ENCODE data around the gene ATG9B.
A peak's percentile ranks its signal among the peaks of the same experiment; 100 is the strongest.
"Not testable (repeated sequence)": the region's sequence is repeated elsewhere in the genome, so short reads cannot be mapped to it uniquely, and the experiment has no call there.

The ATG9B gene

GRCh38 chr7:151020231-151020630 is 4.1 kb downstream of the ATG9B start:
- no peak for DNase-seq
- in situ Hi-C loops (cut with MboI; ENCODE audit: low pct_unique_long_range_greater_than_20kb, low sequenced_read_pairs), result no loop called here

GRCh38 chr7:151019130-151019447 is 5.2 kb downstream of the ATG9B start:
- no peak for DNase-seq

DNA sequence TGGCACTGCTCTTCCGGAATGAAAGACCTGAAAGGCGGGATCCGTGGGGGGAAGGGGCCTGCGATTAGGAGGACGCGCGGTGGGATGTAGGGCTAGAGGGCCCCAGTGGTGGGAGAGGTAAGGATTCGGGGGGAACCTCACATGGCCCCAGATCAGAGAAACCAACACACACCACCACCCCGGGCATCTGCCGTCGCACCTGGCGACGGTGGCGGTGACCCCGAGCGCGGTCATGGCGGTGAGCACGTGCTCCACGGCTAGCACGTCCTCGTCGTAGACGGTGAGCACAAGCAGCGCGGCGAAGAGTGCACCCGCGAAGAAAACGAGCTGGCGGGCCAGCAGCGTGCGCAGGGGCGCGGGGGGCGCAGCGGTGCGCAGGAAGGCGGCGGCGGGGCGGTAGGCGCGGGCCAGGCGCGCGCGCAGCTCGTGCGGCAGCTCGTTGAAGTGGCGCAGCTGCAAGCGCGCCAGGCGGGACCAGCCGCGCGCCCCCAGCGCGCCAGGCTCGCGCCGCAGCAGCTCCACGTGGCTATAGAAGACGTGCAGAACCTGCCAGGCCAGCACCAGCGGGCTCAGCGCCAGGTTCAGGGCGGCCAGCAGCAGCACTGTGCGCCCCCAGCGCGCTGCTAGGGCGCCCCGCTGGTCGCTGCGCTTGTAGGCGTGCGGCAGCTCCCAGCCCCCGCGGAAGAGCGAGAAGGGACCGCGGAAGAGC is 5.7 kb downstream of the ATG9B start:
- DNase-seq, result no peak
- in situ Hi-C loops (cut with MboI; ENCODE audit: low pct_unique_long_range_greater_than_20kb, low sequenced_read_pairs), result no loop called here

More at GRCh38 chr7:151019130-151019447, 5.2 kb downstream of the ATG9B start:
- in situ Hi-C loops (cut with MboI; ENCODE audit: low pct_unique_long_range_greater_than_20kb, low sequenced_read_pairs), result no loop called here

DNA sequence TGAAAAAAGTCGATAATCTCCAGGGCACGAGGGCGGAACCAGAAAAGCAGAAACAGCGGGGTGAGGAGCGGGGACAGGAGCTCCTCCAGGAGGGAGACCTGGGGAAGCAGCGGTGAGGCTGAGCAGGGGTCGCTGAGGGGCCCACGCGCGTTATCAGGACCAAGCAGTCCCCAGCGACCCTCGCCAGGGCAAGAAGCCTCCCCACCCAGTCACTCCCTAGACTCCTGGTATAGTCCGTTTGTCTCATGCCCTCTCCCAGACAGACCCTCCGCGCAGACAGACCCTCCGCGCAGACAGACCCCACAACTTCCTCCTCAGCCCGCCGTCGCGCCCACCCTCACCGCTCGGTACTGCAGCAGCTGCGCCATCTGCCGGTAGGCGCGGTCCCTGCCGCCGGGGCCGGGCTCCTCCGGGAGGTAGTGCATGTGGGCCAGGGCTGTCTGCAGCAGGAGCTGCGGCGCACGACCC is 6.3 kb downstream of the ATG9B start:
- in situ Hi-C loops (cut with MboI; ENCODE audit: low pct_unique_long_range_greater_than_20kb, low sequenced_read_pairs), result no loop called here
- peak; percentile 86 for DNase-seq

GRCh38 chr7:151017370-151017952 is 6.8 kb downstream of the ATG9B start:
- in situ Hi-C loops (cut with MboI; ENCODE audit: low pct_unique_long_range_greater_than_20kb, low sequenced_read_pairs), result no loop called here
- no peak for DNase-seq

GRCh38 chr7:151016942-151017341 is 7.4 kb downstream of the ATG9B start:
- DNase-seq, result no peak
- in situ Hi-C loops (cut with MboI; ENCODE audit: low pct_unique_long_range_greater_than_20kb, low sequenced_read_pairs), result no loop called here

DNA sequence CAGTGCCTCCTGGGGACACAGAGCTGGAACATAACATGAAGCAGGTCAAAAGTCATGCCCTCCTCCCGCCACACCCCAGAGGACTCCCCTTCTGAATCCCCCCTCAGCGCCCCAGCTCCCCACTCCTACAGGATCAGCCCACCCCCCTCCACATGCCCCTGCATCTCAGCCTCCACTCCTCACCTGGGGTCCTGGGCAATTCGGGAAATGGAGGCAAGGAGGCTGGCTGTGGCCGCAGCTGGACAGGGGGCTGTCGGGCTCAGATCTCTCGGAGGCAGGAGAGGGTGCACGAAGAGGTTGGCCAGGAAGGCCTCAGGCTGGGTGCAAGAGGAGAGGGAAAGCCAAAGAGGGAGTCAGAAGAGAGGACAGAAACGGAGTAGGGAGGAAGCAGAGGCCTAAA is 7.8 kb downstream of the ATG9B start:
- in situ Hi-C loops (cut with MboI; ENCODE audit: low pct_unique_long_range_greater_than_20kb, low sequenced_read_pairs), result no loop called here
- no peak for DNase-seq

- in situ Hi-C loops (cut with MboI; ENCODE audit: low pct_unique_long_range_greater_than_20kb, low sequenced_read_pairs), result no loop called here
- DNase-seq, result no peak
Observed at GRCh38 chr7:151015967-151016366, 8.3 kb downstream of the ATG9B start.

- in situ Hi-C loops (cut with MboI; ENCODE audit: low pct_unique_long_range_greater_than_20kb, low sequenced_read_pairs), result no loop called here
- DNase-seq, result no peak
Observed at GRCh38 chr7:151014950-151015349, 9.3 kb downstream of the ATG9B start.

DNA sequence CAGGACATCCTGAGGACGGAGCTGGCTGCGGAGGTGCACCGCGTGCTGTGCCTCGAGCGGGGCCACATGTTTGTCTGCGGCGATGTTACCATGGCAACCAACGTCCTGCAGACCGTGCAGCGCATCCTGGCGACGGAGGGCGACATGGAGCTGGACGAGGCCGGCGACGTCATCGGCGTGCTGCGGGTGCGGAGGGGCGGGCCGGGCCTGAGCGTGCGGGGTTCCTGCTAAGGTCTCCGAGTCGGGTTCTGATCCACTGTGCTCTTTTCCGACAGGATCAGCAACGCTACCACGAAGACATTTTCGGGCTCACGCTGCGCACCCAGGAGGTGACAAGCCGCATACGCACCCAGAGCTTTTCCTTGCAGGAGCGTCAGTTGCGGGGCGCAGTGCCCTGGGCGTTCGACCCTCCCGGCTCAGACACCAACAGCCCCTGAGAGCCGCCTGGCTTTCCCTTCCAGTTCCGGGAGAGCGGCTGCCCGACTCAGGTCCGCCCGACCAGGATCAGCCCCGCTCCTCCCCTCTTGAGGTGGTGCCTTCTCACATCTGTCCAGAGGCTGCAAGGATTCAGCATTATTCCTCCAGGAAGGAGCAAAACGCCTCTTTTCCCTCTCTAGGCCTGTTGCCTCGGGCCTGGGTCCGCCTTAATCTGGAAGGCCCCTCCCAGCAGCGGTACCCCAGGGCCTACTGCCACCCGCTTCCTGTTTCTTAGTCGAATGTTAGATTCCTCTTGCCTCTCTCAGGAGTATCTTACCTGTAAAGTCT is 10.4 kb downstream of the ATG9B start:
- DNase-seq, result no peak
- in situ Hi-C loops (cut with MboI; ENCODE audit: low pct_unique_long_range_greater_than_20kb, low sequenced_read_pairs), result no loop called here

DNA sequence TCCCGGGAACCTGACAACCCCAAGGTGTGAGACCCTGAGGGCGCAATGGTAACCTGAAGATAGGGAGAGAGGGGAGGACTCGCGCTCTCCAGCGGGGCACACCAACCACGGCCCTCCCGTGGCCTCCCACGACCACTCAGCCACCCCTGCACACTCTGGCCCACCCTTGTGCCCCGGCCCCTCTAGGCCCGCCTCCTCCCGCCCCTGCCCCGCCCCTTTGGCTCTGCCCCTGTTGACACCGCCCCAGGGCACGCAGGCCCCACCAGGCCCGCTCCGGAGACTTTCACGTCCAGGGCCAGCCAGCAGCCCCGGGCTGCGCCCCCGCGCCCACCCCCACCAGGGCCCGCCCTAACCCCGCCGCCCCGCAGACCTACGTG is 10.9 kb downstream of the ATG9B start:
- no peak for DNase-seq
- in situ Hi-C loops (cut with MboI; ENCODE audit: low pct_unique_long_range_greater_than_20kb, low sequenced_read_pairs), result no loop called here

DNA sequence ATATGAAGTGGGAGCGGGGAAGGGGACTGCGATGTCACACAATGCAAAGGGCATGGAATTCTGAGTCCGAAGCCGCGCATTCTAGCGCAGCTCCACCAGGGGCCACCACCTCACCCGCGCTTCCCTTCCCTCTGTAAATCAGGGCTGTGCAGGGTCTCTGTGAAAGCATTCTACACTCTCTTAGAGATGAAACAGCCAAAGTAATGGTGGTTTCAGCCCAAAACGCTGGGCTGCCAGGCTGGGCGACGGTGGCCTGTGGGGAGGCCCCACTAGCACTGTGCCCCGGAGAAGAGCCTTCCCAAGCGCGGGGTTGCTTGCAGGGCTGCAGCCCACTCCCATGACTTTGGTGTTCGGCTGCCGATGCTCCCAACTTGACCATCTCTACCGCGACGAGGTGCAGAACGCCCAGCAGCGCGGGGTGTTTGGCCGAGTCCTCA is 11.4 kb downstream of the ATG9B start:
- in situ Hi-C loops (cut with MboI; ENCODE audit: low pct_unique_long_range_greater_than_20kb, low sequenced_read_pairs), result no loop called here
- DNase-seq, result no peak

DNA sequence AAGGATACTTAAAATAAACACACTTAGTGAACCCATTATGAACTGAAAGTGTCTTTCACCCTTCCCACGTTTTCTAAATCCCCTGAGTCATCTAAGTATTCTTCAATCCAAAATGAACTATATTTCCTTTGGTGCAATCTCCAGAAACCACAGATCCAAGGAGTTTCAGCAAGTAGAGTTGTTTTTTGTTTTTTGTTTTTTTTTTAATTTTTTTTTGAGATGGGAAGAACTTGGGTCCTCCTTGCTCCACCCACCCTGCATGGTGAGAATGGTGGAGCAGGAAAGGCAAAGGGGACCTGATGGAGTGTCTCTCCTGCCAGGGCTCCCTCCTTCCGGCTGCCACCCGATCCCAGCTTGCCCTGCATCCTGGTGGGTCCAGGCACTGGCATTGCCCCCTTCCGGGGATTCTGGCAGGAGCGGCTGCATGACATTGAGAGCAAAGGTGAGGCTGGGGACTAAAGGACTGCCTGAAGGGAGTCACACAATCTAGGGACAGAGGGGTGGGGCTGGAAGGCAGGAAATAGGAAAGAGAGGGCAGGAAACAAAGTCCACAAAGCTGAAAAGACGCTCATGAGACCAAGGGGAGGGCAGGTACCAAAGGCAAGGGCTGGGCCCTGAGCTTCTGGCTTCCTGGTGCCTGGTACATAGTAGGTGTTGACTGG is 12.1 kb downstream of the ATG9B start:
- in situ Hi-C loops (cut with MboI; ENCODE audit: low pct_unique_long_range_greater_than_20kb, low sequenced_read_pairs), result no loop called here
- DNase-seq, result no peak

DNA sequence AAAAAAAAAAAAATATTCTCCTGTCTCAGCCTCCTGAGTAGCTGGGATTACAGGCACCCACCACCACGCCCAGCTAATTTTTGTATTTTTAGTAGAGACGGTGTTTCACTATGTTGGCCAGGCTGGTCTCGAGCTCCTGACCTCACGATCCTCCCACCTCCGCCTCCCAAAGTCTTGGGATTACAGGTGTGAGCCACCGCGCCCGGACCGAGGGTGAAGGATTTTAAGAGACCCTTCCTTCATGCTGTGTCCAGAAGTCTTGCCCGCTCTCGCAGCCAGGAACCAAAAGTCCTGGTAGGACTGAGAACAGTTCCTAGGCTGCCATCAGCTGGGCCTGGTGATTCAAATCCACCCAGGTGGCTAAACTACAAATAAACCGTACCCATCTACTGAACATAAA is 12.7 kb downstream of the ATG9B start:
- in situ Hi-C loops (cut with MboI; ENCODE audit: low pct_unique_long_range_greater_than_20kb, low sequenced_read_pairs); DNase-seq: not testable (repeated sequence)

- in situ Hi-C loops (cut with MboI; ENCODE audit: low pct_unique_long_range_greater_than_20kb, low sequenced_read_pairs), result no loop called here
- DNase-seq, result no peak
Observed at GRCh38 chr7:151011097-151011409, 13.2 kb downstream of the ATG9B start.

DNA sequence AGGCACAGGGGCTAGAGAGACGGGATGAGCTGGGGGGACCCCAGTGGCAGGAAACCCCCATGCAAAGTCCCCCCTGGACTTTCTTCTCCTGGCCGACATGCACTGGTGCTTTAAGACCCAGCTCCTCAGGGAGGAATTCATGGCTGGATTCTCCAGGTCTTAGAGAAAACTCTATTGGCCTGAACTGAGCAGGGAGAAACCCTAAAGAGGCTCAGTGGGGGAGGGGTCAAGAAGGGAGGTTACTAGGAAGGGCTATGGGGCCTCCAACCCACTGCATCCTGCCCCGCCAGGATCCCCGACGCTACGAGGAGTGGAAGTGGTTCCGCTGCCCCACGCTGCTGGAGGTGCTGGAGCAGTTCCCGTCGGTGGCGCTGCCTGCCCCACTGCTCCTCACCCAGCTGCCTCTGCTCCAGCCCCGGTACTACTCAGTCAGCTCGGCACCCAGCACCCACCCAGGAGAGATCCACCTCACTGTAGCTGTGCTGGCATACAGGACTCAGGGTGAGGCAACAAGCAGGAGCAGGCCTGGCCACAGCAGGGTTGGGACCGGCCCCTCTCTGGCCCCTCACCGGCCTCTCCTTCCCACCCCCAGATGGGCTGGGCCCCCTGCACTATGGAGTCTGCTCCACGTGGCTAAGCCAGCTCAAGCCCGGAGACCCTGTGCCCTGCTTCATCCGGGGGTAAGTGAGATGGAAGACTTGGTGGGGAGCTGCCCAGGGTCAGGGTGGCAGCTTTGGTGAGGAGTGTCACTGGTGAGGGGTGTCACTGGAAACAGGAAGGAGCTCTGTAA is 13.8 kb downstream of the ATG9B start:
- DNase-seq, result no peak
- in situ Hi-C loops (cut with MboI; ENCODE audit: low pct_unique_long_range_greater_than_20kb, low sequenced_read_pairs), result no loop called here

DNA sequence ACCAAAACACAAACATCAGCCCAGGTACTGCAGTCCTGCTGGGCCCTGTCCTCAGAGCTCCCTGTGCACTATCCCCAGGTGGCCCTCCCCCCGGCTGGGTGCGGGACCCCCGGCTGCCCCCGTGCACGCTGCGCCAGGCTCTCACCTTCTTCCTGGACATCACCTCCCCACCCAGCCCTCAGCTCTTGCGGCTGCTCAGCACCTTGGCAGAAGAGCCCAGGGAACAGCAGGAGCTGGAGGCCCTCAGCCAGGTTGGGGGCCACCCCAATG is 14.3 kb downstream of the ATG9B start:
- in situ Hi-C loops (cut with MboI; ENCODE audit: low pct_unique_long_range_greater_than_20kb, low sequenced_read_pairs), result no loop called here
- no peak for DNase-seq

DNA sequence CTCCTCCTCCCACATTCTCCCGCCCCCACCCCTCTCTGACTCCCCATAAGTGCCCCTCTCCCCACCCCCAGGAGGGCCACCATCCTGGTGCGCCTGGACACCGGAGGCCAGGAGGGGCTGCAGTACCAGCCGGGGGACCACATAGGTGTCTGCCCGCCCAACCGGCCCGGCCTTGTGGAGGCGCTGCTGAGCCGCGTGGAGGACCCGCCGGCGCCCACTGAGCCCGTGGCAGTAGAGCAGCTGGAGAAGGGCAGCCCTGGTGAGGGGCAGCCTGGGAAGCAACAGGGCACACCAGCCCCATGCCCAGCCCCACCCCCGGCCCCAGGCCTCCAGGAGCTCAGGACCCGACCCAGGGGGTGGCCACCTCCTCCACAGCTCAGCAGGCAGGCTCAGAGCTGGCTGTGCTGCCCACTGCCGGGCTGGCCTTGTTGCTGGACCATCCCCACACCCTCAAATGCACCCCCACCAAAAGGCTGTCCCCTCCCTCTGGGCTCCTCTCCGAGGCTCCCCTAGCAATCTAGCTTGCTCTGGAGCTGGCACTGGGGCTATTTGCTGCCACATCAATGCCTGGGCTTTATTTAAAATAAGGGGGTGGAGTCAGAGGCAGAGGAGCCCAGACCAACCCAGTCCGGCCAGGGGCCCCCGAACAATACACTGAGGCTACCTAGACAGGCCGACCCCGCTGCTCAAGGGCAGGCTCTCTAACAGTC is 14.8 kb downstream of the ATG9B start:
- in situ Hi-C loops (cut with MboI; ENCODE audit: low pct_unique_long_range_greater_than_20kb, low sequenced_read_pairs), result no loop called here
- DNase-seq, result no peak

Data from KBM-7 (cell line).